GM21423 (cell line): ENCODE results near the gene CCL15.
"Not testable (repeated sequence)": the region's sequence is repeated elsewhere in the genome, so short reads cannot be mapped to it uniquely, and the experiment has no call there.

Source experiments
- ATAC-seq: cut with Tn5 transposase; IDR thresholded peaks from one replicate; pipeline ENCODE4 v1.9.1; 2021; ENCODE audit warnings: mild to moderate bottlenecking, moderate library complexity; ENCODE audit not compliant: unreplicated experiment

CCL15 gene

GRCh38 chr17:35995346-35995745 lies 6.0 kb downstream of the CCL15 start:
- ATAC-seq, result not testable (repeated sequence)

DNA sequence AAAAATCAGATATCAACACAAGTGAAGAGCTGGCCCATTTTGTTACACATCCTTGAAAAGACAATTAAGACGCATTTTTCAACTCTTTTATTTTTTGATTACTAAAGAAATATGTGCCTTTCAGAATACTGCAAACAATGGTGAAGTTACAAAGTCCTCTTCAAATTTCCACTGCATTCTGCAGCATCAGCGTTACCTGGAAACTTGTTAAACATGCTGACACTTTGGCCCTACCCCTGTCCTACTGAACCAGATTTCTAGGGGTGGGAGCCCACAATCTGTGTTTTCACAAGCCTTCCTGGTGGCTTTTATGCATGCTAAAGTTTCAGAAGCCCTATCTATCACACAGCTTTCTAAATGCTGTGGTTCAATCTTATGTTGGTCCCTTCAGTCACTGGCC lies 10.3 kb downstream of the CCL15 start:
- no peak for ATAC-seq

DNA sequence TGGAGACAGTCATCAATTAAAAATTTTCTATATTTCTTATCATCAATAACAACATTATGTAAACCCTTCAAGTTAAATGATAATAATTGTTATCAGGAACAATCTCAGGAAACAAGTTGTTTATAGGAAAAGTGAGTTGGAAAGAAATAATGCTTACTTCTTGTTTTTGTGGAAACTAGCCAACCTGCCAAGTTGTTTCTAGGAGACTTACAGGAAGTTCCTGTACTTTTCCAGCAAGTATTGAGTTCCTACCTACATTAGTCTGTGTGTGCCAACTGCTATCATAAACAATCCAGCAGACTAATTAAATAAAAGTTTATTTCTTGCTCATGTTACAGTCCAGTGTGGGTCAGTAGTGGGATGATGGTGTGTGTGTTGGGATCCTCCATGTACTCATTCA lies 13.2 kb downstream of the CCL15 start:
- no peak for ATAC-seq

DNA sequence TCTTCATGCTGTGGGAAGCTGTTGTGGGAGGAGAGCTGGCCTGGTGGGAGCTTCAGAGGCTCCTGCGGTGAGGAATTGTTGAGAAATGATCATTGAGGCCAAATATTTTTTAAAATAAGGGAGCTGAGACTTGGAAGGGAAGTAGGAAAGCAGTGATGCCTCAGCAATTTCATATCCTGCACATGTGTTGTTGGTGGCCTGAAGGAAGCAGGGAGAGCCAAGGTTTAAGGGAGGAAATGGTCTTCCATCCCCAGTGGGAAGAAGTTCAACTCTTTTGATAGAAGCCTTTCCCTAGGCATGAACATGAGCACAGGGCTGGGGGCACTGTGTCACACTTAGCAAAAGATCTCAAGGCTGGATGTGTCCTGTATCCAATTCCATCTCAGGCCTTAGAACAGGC lies 14.7 kb downstream of the CCL15 start, which contains the start of gene CCL14:
Gene CCL14, minus strand, starts transcription at position 87 of the 400 bp plus-strand sequence. Its CDS starts 80 bp downstream, at position 7.
- ATAC-seq, result no peak

GRCh38 chr17:35984140-35984539 lies 17.2 kb downstream of the CCL15 start:
- no peak for ATAC-seq

DNA sequence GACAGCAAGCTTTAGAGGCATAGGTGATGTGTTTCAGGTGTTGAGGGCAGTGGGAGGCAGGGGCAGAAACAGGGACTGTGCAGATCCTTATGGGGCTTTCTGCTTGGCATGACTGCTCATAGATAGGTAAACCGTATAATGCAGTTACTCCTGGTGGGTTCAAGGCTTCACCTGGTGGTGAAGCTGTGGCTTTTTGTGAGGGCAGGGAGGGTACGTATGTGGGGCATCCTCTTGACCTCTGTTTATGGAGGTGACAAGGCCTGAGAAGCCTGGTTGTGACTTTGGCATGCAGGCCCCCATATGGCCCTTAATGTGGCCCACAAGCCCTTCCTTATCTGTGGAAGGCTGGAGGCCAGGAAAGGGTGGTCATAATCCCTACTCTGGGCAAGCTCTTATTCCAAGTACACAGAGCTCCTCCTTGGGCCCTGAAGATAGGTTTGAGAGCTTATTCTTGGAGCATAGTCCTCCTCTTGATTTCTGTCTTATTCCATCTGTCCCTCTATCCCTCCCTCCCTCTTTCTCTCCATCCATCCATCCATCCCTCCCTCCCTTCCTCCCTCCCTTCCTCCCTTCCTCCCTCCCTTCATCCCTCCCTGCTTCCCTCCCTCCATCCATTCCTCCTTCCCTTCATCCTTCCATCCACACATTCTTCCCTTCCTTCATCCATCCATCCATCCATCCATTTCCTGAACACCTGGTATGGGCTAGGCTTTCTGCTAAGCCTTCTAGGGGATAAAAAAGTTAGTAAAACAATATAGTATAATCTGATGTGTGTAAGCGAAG lies 18.8 kb downstream of the CCL15 start:
- ATAC-seq, result no peak

DNA sequence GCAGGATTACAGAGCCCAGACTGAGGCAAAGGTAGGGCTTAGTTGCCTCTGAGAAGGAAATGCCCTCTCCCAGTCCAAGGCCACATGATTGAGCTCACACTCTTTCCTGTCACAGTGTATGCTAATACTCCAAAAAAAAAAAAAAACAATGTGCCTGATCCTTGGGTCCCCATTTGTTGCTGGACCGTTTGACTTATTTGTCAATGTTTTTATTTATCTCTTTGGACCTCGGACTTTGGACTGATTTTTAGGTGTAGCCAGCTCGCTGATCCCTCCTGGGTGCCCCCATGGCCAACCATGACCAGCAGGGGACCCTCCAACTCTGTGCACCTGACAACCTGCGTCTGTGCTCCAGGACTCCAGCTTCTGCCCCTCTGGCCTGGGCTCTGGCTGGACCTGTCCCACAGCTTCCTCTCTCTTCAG lies 19.4 kb downstream of the CCL15 start:
- no peak for ATAC-seq

- ATAC-seq, result no peak
Observed at GRCh38 chr17:35981246-35981645, 20.1 kb downstream of the CCL15 start, which contains the start of gene CCL16. Gene CCL16, minus strand, starts transcription at chr17:35981497. Its CDS starts 77 bp downstream, at chr17:35981420.

- no peak for ATAC-seq
Observed at GRCh38 chr17:35978346-35978745, 23.0 kb downstream of the CCL15 start.

- ATAC-seq, result no peak
Observed at GRCh38 chr17:35977509-35977908, 23.8 kb downstream of the CCL15 start.

GRCh38 chr17:35973333-35974260 lies 27.8 kb downstream of the CCL15 start:
- no peak for ATAC-seq

DNA sequence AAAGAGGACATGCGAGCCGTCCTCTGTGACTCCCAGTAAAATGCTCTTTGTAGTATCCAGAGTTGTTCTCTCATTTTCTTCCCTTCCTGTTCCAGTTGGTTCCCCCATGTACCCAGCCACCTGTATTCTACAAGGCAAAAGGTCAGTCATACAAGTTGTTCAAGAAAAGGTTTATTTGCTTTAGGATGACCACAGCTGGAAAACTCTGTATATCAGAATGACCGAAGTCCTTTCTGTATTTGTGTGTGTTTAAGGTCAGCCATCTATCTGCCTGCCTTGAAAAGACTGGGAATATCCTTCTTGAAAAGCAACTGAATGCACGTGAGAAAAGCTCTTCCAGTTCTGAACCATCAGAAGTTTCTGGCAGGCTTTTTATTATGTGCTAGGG lies 28.4 kb downstream of the CCL15 start:
- no peak for ATAC-seq

GRCh38 chr17:35972535-35972934 lies 28.8 kb downstream of the CCL15 start:
- ATAC-seq, result no peak

GRCh38 chr17:35972066-35972465 lies 29.3 kb downstream of the CCL15 start:
- ATAC-seq, result no peak

DNA sequence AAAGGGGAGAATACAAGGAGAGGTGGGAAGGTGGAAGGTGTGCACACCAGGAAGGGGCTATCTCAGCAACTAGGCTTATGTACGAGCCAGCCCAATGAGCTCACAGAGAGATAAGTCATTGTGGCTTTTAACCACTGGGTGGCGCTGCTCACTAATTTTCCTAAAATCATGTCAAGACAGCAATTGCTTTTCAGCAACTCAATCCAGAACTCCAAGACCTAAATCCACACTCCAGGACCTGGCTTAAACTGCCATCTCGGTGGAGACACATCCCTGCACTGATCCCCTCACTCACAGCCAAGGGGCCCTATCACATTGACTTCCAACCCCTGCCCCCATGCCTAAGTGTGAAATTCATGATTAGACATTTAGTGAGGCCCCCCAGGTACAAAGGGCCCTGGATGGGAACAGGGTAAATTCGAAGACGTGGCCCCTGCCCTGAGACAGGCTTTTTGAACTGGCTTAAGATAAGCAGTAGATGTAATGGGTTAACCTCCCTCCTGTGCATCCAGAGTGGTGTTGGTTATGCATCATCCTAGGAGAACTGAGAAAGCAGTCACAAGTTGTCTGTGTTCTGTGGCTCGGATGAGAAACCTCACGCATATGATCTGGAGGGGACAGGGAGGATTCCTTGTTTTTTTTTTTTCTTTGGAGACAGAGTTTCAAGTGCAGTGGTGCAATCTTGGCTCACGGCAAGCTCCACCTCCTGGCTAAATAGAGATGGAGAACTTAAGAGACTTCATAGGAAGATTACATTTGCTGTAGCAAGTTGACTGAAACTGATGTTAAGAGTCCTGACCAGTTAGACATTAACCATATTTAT lies 31.6 kb downstream of the CCL15 start:
- ATAC-seq, result no peak

GRCh38 chr17:35968520-35969054 lies 32.8 kb downstream of the CCL15 start:
- no peak for ATAC-seq

- ATAC-seq, result no peak
Observed at GRCh38 chr17:35965272-35965671, 36.1 kb downstream of the CCL15 start.

- no peak for ATAC-seq
Observed at GRCh38 chr17:35963663-35964062, 37.7 kb downstream of the CCL15 start.

DNA sequence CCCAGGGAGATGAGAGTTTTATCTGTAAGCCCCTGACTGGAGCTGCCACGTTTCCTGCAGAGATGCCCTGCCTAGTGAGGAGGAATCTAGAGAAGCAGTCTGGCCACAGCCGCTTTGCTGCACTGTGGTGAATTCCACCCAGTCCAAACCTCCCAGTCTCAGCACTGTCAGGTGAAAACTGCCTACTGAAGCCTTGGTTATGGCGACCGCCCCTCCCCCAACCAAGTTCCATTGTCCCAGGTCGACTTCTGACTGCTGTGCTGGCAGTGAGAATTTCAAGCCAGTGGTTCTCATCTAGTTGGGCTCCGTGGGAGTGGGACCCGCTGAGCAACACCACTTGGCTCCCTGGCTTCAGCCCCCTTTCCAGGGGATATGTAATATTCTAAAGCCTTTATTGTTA lies 47.6 kb downstream of the CCL15 start:
- ATAC-seq, result no peak

DNA sequence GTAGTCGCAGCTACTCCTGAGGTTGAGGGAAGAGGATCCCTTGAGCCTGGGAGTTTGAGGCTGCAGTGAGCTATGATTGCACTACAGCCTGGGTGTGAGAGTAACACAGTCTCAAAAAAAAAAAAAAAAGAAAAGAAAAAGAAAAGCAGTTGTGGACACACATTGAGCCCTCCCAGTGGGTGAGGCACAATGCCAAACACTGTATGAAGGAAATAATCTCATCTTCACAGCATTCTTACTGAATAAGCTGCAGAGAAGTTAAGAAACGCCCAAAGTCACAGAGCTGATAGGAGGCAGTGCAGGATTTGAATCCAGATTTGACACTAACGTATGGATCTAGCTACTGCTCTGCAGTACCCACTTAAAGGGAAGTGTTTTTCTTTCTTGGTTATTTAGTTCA lies 52.0 kb downstream of the CCL15 start:
- no peak for ATAC-seq

DNA sequence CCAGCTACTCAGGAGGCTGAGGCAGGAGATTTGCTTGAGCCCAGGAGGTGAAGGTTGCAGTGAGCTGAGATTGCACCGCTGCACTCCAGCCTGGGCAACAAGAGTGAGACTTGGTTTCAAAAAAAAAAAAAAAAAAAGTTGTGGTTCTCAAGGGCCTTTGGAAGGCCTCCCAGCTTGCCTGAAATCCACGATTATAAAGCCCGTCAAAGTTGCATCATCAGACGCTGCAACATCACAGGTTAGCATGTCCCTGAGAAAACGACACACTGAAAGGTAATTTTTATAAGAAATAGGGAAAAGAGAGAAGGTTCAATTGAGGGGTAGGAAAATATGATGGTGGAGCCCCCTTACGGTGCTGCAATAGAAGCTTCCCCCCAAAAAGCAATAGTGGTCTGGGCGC lies 53.3 kb downstream of the CCL15 start:
- no peak for ATAC-seq
